CD8-positive, alpha-beta memory T cell (primary cell): ENCODE data around the gene KRT20. TPM values are rescaled to one million over a fixed set of nuclear protein-coding genes. Genes with fewer than 3 reads are reported as not detected.
A peak's percentile ranks its signal among the peaks of the same experiment; 100 is the strongest.
"Not testable (repeated sequence)": the region's sequence is repeated elsewhere in the genome, so short reads cannot be mapped to it uniquely, and the experiment has no call there.

ENCODE experiments used
- CTCF ChIA-PET: fragments of 350-600 bp; sonication (Branson Sonifier 250); formaldehyde crosslinking; loops from one replicate; lab custom pipeline; 2021; ENCODE audit warnings: antibody characterized with exemption; lab: Charles Lee
- POLR2A ChIA-PET: fragments of 350-600 bp; sonication (Branson Sonifier 250); formaldehyde crosslinking; loops from one replicate; lab custom pipeline; 2021; ENCODE audit warnings: antibody characterized with exemption; lab: Charles Lee
- DNase-seq, 5 donors: peaks; one replicate each; pipeline versions ENCODE4 v3.0.0 to v3.0.0-alpha.2; 2020 to 2022; ENCODE audit warnings: mixed read lengths in 1 of 5
- H3K27ac ChIP-seq: one replicate; pipeline ENCODE4 v1.7.0; 2013; ENCODE audit warnings: low read depth, mild to moderate bottlenecking, low read length, moderate library complexity
- H3K27me3 ChIP-seq: 2 replicates; pipeline ENCODE4 v1.7.0; 2013; ENCODE audit warnings: low read length, mild to moderate bottlenecking; ENCODE audit not compliant: insufficient read depth, poor library complexity, severe bottlenecking
- H3K36me3 ChIP-seq: 2 replicates; pipeline ENCODE4 v1.7.0; 2013; ENCODE audit warnings: mild to moderate bottlenecking, low read length, moderate library complexity; ENCODE audit not compliant: insufficient read depth
- H3K4me1 ChIP-seq: 2 replicates; pipeline ENCODE4 v1.7.0; 2013; ENCODE audit warnings: mild to moderate bottlenecking, low read length, moderate library complexity; ENCODE audit not compliant: insufficient read depth
- H3K4me3 ChIP-seq: 2 replicates; pipeline ENCODE4 v1.7.0; 2013; ENCODE audit warnings: mild to moderate bottlenecking, low read length
- H3K9me3 ChIP-seq: 2 replicates; pipeline ENCODE4 v1.7.0; 2013; ENCODE audit warnings: mild to moderate bottlenecking, low read length
- H3K27ac Mint-ChIP-seq, 8 donors: one replicate each; pipeline ENCODE4 v1.8.0; 2020 to 2021; ENCODE audit warnings: mixed read lengths in 8 of 8, mild to moderate bottlenecking in 6 of 8, inconsistent platforms in 3 of 8, moderate library complexity in 3 of 8
- H3K27me3 Mint-ChIP-seq, 2 donors: one replicate each; pipeline ENCODE4 v1.8.0; 2020 to 2021; ENCODE audit warnings: mixed read lengths in 2 of 2, mild to moderate bottlenecking in 1 of 2, moderate library complexity in 1 of 2
- H3K36me3 Mint-ChIP-seq, 3 donors: one replicate each; pipeline ENCODE4 v1.8.0; 2020 to 2021; ENCODE audit warnings: mixed read lengths in 3 of 3, inconsistent platforms in 1 of 3, mild to moderate bottlenecking in 1 of 3
- H3K4me1 Mint-ChIP-seq, 3 donors: one replicate each; pipeline ENCODE4 v1.8.0; 2020 to 2021; ENCODE audit warnings: mixed read lengths in 3 of 3, inconsistent platforms in 1 of 3, mild to moderate bottlenecking in 1 of 3
- H3K4me3 Mint-ChIP-seq, 7 donors: one replicate each; pipeline ENCODE4 v1.8.0; 2020 to 2021; ENCODE audit warnings: mixed read lengths in 7 of 7, mild to moderate bottlenecking in 6 of 7, moderate library complexity in 4 of 7, inconsistent platforms in 2 of 7
- H3K9me3 Mint-ChIP-seq, 5 donors: one replicate each; pipeline ENCODE4 v1.8.0; 2020 to 2022; ENCODE audit warnings: mixed read lengths in 5 of 5, mild to moderate bottlenecking in 3 of 5, moderate library complexity in 2 of 5, inconsistent platforms in 1 of 5
- polyA plus RNA-seq: library from polyadenylated mRNA; unstranded; fragments of 300-500 nt; fragmentation: Illumina TruSeq; gene quantifications from one replicate; pipeline ENCODE4 v1.2.3, GENCODE V29; 2021
- total RNA-seq, 2 experiments: library from RNA; stranded (reverse); gene quantifications; one replicate each; pipeline ENCODE4 v1.2.3, GENCODE V29; 2021

KRT20 gene, protein sequence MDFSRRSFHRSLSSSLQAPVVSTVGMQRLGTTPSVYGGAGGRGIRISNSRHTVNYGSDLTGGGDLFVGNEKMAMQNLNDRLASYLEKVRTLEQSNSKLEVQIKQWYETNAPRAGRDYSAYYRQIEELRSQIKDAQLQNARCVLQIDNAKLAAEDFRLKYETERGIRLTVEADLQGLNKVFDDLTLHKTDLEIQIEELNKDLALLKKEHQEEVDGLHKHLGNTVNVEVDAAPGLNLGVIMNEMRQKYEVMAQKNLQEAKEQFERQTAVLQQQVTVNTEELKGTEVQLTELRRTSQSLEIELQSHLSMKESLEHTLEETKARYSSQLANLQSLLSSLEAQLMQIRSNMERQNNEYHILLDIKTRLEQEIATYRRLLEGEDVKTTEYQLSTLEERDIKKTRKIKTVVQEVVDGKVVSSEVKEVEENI
- total RNA-seq: not detected
- polyA plus RNA-seq: not detected

DNA sequence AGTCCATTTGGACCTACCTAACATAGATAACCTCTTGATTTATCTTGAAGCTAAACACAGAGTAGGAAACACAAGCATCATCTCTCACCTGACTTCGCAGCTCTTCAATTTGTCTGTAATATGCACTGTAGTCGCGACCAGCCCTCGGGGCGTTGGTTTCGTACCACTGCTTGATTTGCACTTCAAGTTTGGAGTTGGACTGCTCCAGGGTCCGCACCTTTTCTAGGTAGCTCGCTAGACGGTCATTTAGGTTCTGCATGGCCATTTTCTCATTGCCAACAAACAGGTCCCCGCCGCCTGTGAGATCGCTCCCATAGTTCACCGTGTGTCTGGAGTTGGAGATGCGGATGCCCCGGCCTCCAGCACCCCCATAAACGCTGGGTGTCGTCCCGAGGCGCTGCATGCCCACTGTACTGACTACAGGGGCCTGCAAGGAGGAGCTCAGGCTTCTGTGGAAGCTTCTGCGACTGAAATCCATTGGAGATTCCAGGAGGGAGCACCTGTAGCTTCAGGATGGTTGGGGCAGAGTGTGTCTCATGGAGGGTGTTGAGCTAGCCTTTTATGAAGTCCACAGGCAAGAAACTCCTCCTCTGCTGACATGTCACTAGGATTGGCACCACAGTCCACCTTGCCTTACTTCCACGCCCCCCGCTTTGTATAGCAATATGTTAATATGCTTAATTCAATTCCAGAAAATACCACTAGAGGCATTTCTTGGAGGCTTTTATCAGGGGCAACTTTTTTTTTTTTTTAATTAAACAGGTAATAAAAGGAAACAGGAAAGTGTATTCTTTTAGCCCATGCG lies at the start of gene KRT20:
Gene KRT20, minus strand, starts transcription at position 535 of the 805 bp plus-strand sequence. Its CDS starts 57 bp downstream, at position 478.
- DNase-seq: no peak
- Histone ChIP-seq H3K27ac (no peak within 1 kb of the TSS), H3K9me3 (no peaks in the 10 kb centered on the region), H3K4me1 (no peaks in the 10 kb centered on the region), H3K4me3 (no peak within 1 kb of the TSS), H3K36me3 (no peaks in the 10 kb centered on the region), H3K27me3 (peaks cover 9% of the 10 kb centered on the region)
- ChIA-PET POLR2A (no interaction called here), CTCF (no interaction called here)
- no peaks in the 10 kb centered on the region for H3K4me1 Mint-ChIP-seq
- H3K36me3 Mint-ChIP-seq: no peaks in the 10 kb centered on the region
- H3K9me3 Mint-ChIP-seq: no peaks in the 10 kb centered on the region
- H3K4me3 Mint-ChIP-seq: no peak within 1 kb of the TSS
- no peak within 1 kb of the TSS for H3K27ac Mint-ChIP-seq
- H3K27me3 Mint-ChIP-seq: peaks cover 16 to 50% of the 10 kb centered on the region in 2 donors

DNA sequence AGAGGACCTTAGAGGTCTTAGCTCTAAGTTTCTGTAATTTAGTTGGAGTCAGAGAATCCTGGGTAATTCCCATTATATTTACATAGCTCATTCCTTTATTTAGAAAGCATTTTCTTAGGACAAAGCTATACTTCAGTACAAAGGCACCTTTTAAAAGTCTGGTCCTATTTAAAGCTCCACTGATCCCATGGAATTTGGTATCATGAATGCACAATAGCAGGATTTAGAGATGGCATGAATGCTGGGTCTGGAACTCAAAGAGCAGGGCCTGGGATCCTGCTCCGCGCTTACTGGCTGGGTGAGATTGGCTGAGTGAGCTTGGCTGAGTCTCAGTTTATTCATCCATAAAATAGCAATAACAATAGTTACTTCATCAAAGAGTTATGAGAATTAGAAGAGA lies 47.6 kb upstream of the KRT20 start:
- CTCF ChIA-PET: interaction anchor here (0.7 to 0.9 kb wide), 2 partner anchors 27 to 734 kb away, joined by 3 read pairs; no protein-coding TSS in a partner anchor
- H3K27ac Mint-ChIP-seq: no peak overlapping the region
- no peaks in the 10 kb centered on the region for H3K36me3 Mint-ChIP-seq
- Histone ChIP-seq H3K4me1 (no peaks in the 10 kb centered on the region), H3K9me3 (no peaks in the 10 kb centered on the region), H3K27me3 (no peaks in the 10 kb centered on the region), H3K4me3 (no peak overlapping the region), H3K27ac (no peak overlapping the region), H3K36me3 (no peaks in the 10 kb centered on the region)
- H3K9me3 Mint-ChIP-seq: no peaks in the 10 kb centered on the region
- peaks cover 8 to 58% of the 10 kb centered on the region in 2 donors for H3K27me3 Mint-ChIP-seq
- no peak overlapping the region for H3K4me3 Mint-ChIP-seq
- POLR2A ChIA-PET: no interaction called here
- H3K4me1 Mint-ChIP-seq: peaks cover 0 to 4% (median 0%) of the 10 kb centered on the region in 3 donors
- no peak for DNase-seq

DNA sequence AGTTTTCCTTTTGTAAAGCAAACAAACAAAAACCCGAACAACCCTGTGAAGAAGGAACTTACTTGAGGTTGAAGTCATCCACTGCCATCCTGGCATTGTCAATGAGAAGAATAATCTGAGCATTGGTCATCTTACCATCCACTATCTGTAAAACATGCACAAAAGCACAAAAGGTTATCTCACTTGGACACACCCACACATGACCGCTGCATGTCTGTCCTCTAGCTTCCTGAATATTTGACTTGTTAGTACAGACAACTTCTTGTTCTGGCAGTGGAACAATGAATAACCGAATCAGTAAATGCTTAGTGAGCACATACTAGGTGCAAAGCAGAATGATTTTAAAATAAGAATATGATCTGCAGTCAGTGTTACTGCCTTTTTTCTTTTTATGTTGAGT lies 46.3 kb upstream of the KRT20 start:
- Histone ChIP-seq H3K9me3 (no peaks in the 10 kb centered on the region), H3K27me3 (no peaks in the 10 kb centered on the region), H3K36me3 (no peaks in the 10 kb centered on the region), H3K4me3 (no peak overlapping the region), H3K27ac (no peak overlapping the region), H3K4me1 (no peaks in the 10 kb centered on the region)
- DNase-seq: no peak
- H3K27me3 Mint-ChIP-seq: peaks cover 6 to 66% of the 10 kb centered on the region in 2 donors
- no peak overlapping the region for H3K27ac Mint-ChIP-seq
- H3K4me3 Mint-ChIP-seq: no peak overlapping the region
- peaks cover 0 to 1% (median 0%) of the 10 kb centered on the region in 3 donors for H3K4me1 Mint-ChIP-seq
- ChIA-PET POLR2A (no interaction called here), CTCF (no interaction called here)
- H3K36me3 Mint-ChIP-seq: no peaks in the 10 kb centered on the region
- no peaks in the 10 kb centered on the region for H3K9me3 Mint-ChIP-seq

DNA sequence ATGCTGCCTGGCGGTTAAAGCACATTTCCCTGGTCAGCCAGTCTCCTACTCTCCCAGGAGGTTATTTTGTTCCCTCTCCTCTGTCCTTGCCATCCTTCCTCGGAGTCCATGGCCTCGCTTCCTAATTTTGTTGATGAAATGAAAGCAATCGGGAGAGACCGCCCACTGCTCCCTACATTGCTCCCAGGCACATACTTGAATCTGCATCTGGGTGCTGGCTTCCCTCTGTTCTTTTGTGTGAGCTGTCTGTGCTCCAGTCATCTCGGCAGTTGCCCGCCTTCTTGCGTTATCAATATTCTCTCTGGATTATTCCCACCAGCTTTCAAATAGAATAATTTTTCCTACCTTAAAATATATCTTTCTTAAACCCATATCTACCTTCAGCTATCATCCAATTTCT lies 41.3 kb upstream of the KRT20 start:
- no peak for DNase-seq
- Histone ChIP-seq H3K36me3 (no peaks in the 10 kb centered on the region), H3K4me1 (no peaks in the 10 kb centered on the region), H3K4me3 (no peak overlapping the region), H3K27ac (no peak overlapping the region), H3K27me3 (no peaks in the 10 kb centered on the region), H3K9me3 (no peaks in the 10 kb centered on the region)
- H3K4me1 Mint-ChIP-seq: peaks cover 1 to 4% (median 2%) of the 10 kb centered on the region in 3 donors
- ChIA-PET CTCF (no interaction called here), POLR2A (no interaction called here)
- H3K9me3 Mint-ChIP-seq: no peaks in the 10 kb centered on the region
- no peaks in the 10 kb centered on the region for H3K36me3 Mint-ChIP-seq
- peak overlapping the region in 1 of 8 donors; percentile 57 for H3K27ac Mint-ChIP-seq
- H3K4me3 Mint-ChIP-seq: no peak overlapping the region
- H3K27me3 Mint-ChIP-seq: peaks cover 6 to 42% of the 10 kb centered on the region in 2 donors

DNA sequence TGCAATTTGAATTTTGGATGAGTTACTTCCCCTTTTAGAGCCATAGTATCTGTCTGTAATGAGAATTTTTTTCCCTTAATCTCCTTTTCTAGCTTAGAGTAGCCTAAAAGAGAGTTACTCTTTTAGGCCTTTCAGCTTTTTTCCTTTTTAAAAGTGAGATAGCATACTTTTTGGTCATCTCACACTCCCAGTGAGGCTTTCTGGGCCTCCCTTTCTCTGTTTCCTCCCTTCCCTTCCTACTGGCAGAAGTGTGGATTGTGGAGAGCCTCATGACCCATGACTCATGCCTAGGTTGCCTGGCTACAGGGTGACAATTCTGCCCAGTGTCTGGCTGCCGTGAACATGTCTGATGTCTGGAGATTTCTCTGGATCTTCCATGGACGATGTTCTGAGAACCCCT lies 37.2 kb upstream of the KRT20 start:
- no peaks in the 10 kb centered on the region for H3K36me3 ChIP-seq
- H3K9me3 ChIP-seq: no peaks in the 10 kb centered on the region
- H3K4me3 Mint-ChIP-seq: no peak overlapping the region
- H3K27ac Mint-ChIP-seq: peak overlapping the region in 2 of 8 donors; percentile 26 to 63
- no peak for DNase-seq
- H3K27ac ChIP-seq: no peak overlapping the region
- H3K36me3 Mint-ChIP-seq: no peaks in the 10 kb centered on the region
- H3K27me3 Mint-ChIP-seq: peaks cover 11 to 33% of the 10 kb centered on the region in 2 donors
- no peaks in the 10 kb centered on the region for H3K9me3 Mint-ChIP-seq
- POLR2A ChIA-PET: no interaction called here
- H3K4me3 ChIP-seq: no peak overlapping the region
- CTCF ChIA-PET: interaction anchor here (1.6 kb wide), 1 partner anchor 12 kb away, joined by 3 read pairs; no protein-coding TSS in a partner anchor
- no peaks in the 10 kb centered on the region for H3K27me3 ChIP-seq
- H3K4me1 ChIP-seq: peaks cover 4% of the 10 kb centered on the region
- peaks cover 5 to 9% (median 7%) of the 10 kb centered on the region in 3 donors for H3K4me1 Mint-ChIP-seq

DNA sequence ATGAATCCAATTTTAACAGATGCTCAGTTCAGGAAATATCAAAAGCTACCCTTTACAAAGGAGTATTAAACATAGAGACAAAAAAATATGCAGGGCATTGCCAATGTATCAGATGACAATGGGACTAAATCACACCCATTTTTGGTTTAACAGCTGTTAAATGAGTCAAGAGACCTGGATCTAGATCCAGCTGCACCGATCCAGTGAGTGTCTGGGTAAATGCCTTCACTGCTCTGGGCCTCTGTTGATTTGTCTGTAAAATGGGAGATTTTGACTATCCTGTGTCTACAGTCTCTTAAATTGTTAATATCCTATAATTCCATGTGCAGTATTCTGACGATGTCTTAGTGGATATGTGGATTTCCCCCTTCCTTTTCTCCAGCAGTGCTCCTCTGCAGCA lies 36.0 kb upstream of the KRT20 start:
- H3K27me3 Mint-ChIP-seq: peaks cover 12 to 22% of the 10 kb centered on the region in 2 donors
- Histone ChIP-seq H3K4me1 (peaks cover 4% of the 10 kb centered on the region), H3K9me3 (no peaks in the 10 kb centered on the region), H3K27ac (no peak overlapping the region), H3K36me3 (no peaks in the 10 kb centered on the region), H3K4me3 (no peak overlapping the region), H3K27me3 (no peaks in the 10 kb centered on the region)
- H3K9me3 Mint-ChIP-seq: no peaks in the 10 kb centered on the region
- DNase-seq: no peak
- H3K4me3 Mint-ChIP-seq: no peak overlapping the region
- ChIA-PET POLR2A (no interaction called here), CTCF (interaction anchor here (0.7 to 1.6 kb wide), 2 partner anchors 9 to 10 kb away, joined by 3 read pairs; no protein-coding TSS in a partner anchor)
- peak overlapping the region in 2 of 8 donors; percentile 2 to 56 for H3K27ac Mint-ChIP-seq
- H3K36me3 Mint-ChIP-seq: no peaks in the 10 kb centered on the region
- peaks cover 5 to 9% (median 7%) of the 10 kb centered on the region in 3 donors for H3K4me1 Mint-ChIP-seq

DNA sequence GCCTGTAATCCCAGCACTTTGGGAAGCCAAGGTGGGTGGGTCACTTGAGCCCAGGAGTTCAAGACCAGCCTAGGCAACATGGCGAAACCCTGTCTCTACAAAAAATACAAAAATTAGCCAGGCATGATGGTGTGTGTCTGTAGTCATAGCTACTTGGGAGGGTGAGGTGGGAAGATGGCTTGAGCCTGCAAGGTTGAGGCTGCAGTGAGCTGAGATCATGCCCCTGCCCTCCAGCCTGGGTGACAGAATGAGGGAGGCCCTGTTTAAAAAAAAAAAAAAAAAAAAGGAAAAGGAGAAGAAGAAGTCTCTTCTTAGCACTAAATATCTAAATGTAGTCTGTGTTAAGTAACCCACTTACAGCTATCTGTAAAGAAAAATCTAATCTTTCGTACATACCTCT lies 32.1 kb upstream of the KRT20 start:
- H3K27me3 ChIP-seq, POLR2A ChIA-PET, DNase-seq, H3K4me1 Mint-ChIP-seq, H3K9me3 Mint-ChIP-seq, H3K36me3 ChIP-seq, H3K4me3 ChIP-seq, H3K27ac ChIP-seq, H3K27ac Mint-ChIP-seq, H3K4me1 ChIP-seq, H3K9me3 ChIP-seq, H3K36me3 Mint-ChIP-seq, H3K4me3 Mint-ChIP-seq: not testable (repeated sequence)
- H3K27me3 Mint-ChIP-seq: peaks cover 11 to 36% of the 10 kb centered on the region in 2 donors
- CTCF ChIA-PET: interaction anchor here (0.6 to 1.6 kb wide), 4 partner anchors 8 to 746 kb away, joined by 3 to 5 read pairs (median 3); no protein-coding TSS in a partner anchor
